WTC11 (cell line): ENCODE measurements around the gene ATF5.

Experiments used
- CREB1 ChIP-seq: sonication (generic); formaldehyde crosslinking; IDR thresholded peaks from 2 replicates; pipeline ENCODE4 v1.8.0; 2023; ENCODE audit warnings: mild to moderate bottlenecking, missing genetic modification reagents
- MYBL2 ChIP-seq: sonication (generic); formaldehyde crosslinking; IDR thresholded peaks from 2 replicates; pipeline ENCODE4 v1.8.1; 2023; ENCODE audit warnings: mild to moderate bottlenecking, moderate library complexity, missing genetic modification reagents
- RORB ChIP-seq: fragments of 250-450 bp; sonication (Bioruptor Pico); IDR thresholded peaks from 2 replicates; pipeline ENCODE4 v1.9.0; 2021; ENCODE audit warnings: mild to moderate bottlenecking
- ZNF232 ChIP-seq: sonication (generic); formaldehyde crosslinking; IDR thresholded peaks from 2 replicates; pipeline ENCODE4 v1.8.0; 2022; ENCODE audit warnings: mild to moderate bottlenecking, missing genetic modification reagents
- TF ChIP-seq, protein P1 (sequence below): fragments of 200-600 bp; IDR thresholded peaks from 2 replicates; pipeline ENCODE4 v1.8.0; 2022; ENCODE audit warnings: antibody characterized with exemption
- TF ChIP-seq, protein P2 (sequence below): fragments of 250-450 bp; sonication (Bioruptor Pico); IDR thresholded peaks from 2 replicates; pipeline ENCODE4 v1.9.0; 2021; ENCODE audit warnings: mild to moderate bottlenecking

DNA sequence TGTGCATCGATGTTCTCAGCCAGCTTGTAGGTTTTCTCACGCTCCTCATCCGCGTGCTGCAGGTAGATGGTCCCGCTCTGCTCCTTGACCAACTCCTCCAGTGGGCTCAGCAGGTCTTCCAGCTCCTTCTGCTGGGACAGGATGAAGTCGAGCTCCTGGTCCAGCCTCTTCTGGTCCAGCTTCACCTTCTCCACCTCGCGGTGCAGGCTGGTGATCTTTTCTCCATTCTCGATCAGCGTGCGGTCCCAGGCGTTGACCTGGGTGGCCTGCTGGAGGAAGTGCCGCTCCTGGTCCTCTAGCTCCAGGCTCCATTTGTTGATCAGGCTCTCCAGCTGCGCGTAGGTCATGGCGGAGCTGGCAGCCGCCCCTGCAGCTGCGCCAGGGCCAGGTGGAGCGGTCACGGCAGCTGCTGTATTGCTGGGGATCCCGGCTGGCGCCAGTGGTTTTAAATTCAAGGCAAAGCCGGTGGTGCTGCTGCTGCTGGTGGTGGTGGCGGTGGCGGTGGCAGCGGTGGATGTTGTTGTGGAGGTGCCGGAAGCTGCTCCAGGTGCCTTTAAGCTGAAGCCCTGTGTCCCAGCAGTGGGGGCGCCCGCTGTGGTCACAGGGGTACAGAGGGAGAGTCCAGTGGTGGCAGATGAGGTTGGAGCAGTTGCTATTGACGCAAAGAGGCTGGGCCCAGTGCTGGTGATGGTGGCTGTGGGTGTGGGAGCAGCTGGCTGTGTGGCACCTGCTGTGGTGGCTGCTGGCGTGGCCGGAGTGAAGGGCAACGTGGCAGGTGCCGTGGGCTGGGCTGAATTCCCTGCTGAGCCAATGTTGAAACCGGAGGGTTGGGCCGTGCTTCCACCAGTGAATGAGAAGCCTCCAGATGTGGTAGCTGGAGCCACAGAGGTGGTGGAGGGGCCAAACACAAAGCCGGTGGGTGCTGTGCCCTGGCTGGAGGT, 20.3 kb upstream of the ATF5 start:
- TF ChIP-seq MYBL2 (CRISPR knock-in tag) (no peak), ZNF232 (no peak), CREB1 (CRISPR knock-in tag) (no peak), RORB (CRISPR knock-in tag) (no peak)
- TF ChIP-seq, protein P1, sequence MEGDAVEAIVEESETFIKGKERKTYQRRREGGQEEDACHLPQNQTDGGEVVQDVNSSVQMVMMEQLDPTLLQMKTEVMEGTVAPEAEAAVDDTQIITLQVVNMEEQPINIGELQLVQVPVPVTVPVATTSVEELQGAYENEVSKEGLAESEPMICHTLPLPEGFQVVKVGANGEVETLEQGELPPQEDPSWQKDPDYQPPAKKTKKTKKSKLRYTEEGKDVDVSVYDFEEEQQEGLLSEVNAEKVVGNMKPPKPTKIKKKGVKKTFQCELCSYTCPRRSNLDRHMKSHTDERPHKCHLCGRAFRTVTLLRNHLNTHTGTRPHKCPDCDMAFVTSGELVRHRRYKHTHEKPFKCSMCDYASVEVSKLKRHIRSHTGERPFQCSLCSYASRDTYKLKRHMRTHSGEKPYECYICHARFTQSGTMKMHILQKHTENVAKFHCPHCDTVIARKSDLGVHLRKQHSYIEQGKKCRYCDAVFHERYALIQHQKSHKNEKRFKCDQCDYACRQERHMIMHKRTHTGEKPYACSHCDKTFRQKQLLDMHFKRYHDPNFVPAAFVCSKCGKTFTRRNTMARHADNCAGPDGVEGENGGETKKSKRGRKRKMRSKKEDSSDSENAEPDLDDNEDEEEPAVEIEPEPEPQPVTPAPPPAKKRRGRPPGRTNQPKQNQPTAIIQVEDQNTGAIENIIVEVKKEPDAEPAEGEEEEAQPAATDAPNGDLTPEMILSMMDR = no peak
- TF ChIP-seq, protein P2, sequence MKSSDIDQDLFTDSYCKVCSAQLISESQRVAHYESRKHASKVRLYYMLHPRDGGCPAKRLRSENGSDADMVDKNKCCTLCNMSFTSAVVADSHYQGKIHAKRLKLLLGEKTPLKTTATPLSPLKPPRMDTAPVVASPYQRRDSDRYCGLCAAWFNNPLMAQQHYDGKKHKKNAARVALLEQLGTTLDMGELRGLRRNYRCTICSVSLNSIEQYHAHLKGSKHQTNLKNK (CRISPR knock-in tag) = no peak
